Measurements from ENCODE around the gene CBFB.
"Not testable (repeated sequence)": the region's sequence is repeated elsewhere in the genome, so short reads cannot be mapped to it uniquely, and the experiment has no call there.

Gene CBFB

DNA sequence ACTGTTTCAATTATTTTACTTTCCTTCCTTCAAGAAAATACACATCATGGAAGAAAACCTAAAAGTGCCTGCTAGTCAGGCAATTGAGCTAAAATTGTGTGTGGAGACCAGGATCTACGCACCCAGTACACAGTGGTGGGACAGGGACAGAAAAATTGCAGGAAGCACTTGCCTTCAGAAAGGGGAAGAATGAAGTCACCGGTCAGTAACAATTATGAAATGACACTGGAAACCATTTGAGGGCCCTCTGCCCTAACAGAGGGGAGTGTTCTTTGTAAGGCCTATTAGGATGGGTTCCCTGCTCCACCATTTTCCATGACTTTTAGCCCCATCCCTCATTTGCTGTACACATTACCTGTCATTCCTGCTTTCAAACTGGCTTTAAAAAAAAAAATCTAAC is 76.3 kb downstream of the CBFB start:
- Mint-ChIP-seq H3K27me3 (ENCODE audit: low read depth) (no peaks in the 10 kb centered on the region), H3K4me3 (no peak overlapping the region), H3K27ac (no peak overlapping the region), H3K4me1 (ENCODE audit: low read depth) (peaks cover 7% of the 10 kb centered on the region), H3K36me3 (ENCODE audit: low read depth) (peaks cover 8% of the 10 kb centered on the region), H3K9me3 (no peaks in the 10 kb centered on the region)
- no peak for DNase-seq (ENCODE audit: low spot score)

DNA sequence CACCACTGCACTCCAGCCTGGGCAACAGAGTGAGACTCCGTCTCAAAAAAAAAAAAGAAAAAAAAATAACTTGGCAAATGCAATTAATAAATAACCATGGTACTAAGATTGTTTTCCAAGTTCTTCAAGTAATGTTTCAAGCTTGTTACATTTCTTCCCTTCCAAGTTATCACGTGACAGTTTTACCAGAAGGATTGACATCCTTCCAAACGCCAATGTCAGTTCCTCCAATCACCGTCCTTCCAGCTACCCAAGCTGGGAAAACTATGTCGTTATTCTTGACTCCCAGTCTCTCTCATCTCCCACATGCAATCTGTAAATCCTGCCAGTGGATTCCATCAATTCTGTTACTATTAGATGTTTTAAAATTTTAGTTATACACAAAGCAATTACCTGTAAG is 76.9 kb downstream of the CBFB start:
- no peaks in the 10 kb centered on the region for H3K27me3 Mint-ChIP-seq (ENCODE audit: low read depth)
- no peak for DNase-seq (ENCODE audit: low spot score)
- no peaks in the 10 kb centered on the region for H3K9me3 Mint-ChIP-seq
- H3K36me3 Mint-ChIP-seq (ENCODE audit: low read depth), result peaks cover 8% of the 10 kb centered on the region
- H3K4me3 Mint-ChIP-seq, result no peak overlapping the region
- H3K27ac Mint-ChIP-seq, result no peak overlapping the region
- H3K4me1 Mint-ChIP-seq (ENCODE audit: low read depth), result peaks cover 7% of the 10 kb centered on the region

DNA sequence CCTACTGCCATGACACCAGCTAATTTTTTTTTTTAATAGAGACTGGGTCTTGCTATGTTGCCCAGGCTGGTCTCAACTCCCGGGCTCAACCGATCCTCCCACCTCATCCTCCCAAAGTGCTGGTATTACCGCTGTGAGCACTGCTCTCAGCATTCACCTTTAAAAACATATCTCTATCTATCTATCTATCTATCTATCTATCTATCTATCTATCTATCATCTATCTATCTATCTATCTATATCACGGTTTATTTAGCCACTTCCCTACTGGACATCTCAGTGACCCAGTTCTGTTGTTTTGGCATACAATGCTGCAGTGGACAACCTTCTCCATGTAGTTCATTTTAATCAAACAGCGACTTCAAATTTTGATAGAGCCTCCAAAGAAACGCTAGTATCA is 79.5 kb downstream of the CBFB start:
- H3K4me3 Mint-ChIP-seq, result no peak overlapping the region
- no peaks in the 10 kb centered on the region for H3K36me3 Mint-ChIP-seq (ENCODE audit: low read depth)
- peaks cover 14% of the 10 kb centered on the region for H3K4me1 Mint-ChIP-seq (ENCODE audit: low read depth)

DNA sequence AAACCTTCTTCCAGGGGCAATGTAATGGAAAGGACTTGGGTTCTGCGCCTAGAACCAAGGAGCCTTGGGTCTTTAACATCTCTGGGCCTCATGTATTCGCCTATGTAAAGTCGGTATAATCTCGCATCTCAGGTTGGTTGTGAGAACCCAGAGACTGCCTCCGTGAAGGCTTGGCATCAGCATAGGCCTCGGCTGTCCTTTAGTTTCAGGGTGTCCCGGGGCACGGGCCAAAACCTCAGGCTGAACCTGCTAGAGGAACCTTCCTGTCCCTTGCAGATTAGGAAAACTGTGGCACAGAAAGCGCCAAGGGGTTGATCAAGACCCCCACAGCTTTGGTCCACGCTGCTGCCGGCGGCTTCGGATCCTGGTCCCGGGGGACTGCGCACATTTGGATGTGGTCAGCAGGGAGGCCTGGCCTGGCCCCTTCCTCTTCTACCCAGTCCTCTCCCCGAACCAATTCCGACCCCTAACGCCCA is 80.0 kb downstream of the CBFB start:
- Mint-ChIP-seq H3K27ac (peak overlapping the region; percentile 26), H3K4me1 (ENCODE audit: low read depth) (peaks cover 14% of the 10 kb centered on the region), H3K36me3 (ENCODE audit: low read depth) (no peaks in the 10 kb centered on the region), H3K9me3 (no peaks in the 10 kb centered on the region), H3K27me3 (ENCODE audit: low read depth) (no peaks in the 10 kb centered on the region), H3K4me3 (peak overlapping the region; percentile 89)
- DNase-seq (ENCODE audit: low spot score), result no peak

More for the DNA sequence above, 79.5 kb downstream of the CBFB start:
- Mint-ChIP-seq H3K27me3 (ENCODE audit: low read depth) (no peaks in the 10 kb centered on the region), H3K9me3 (no peaks in the 10 kb centered on the region), H3K27ac (no peak overlapping the region)
- no peak for DNase-seq (ENCODE audit: low spot score)

DNA sequence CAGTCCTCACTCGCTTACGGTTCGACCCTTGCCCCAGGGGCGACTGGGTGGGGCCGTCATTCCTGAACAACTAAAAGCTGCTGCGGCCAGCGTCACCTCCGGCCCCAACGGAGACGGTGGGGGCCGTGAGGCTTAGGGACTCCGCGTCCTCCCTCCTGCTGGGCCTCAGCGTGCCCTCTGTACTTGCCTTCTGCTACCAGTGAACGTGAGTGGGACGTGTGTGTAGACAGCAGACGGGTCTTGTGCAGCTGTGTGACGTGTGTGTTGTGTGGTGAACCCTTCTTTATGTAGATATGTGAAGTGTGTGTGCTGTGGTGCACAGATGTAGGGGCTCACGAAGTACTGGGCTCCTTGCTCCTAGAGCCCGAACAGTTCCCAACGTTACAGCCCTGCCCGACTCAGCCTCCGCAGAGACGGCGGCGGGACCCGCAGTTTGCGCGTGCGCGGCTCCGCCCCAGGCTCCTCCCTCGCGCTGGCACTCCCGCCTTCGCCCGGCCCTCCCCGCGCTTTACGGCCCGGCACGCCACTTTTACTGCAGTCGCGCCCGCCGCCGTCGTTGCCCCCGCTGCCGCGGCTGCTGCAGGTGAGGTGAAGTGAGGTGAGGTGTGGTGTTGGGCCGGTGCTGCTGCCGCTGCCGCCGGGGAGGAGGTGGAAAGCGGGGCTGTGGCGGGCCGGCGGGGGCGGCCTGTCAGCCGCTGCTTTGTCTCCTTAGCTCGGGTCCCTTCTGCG is 80.6 kb downstream of the CBFB start, which contains the start of gene PHAF1:
TSS of gene PHAF1 (plus strand) at position 535 of the 729 bp plus-strand sequence. CDS start 235 bp downstream, outside the sequence.
- Mint-ChIP-seq H3K4me1 (ENCODE audit: low read depth) (peaks cover 12% of the 10 kb centered on the region), H3K27ac (peak within 1 kb of the TSS; percentile 71), H3K9me3 (no peaks in the 10 kb centered on the region), H3K36me3 (ENCODE audit: low read depth) (no peaks in the 10 kb centered on the region), H3K4me3 (peak within 1 kb of the TSS; percentile 89), H3K27me3 (ENCODE audit: low read depth) (no peaks in the 10 kb centered on the region)
- peak; percentile 94 for DNase-seq (ENCODE audit: low spot score)

DNA sequence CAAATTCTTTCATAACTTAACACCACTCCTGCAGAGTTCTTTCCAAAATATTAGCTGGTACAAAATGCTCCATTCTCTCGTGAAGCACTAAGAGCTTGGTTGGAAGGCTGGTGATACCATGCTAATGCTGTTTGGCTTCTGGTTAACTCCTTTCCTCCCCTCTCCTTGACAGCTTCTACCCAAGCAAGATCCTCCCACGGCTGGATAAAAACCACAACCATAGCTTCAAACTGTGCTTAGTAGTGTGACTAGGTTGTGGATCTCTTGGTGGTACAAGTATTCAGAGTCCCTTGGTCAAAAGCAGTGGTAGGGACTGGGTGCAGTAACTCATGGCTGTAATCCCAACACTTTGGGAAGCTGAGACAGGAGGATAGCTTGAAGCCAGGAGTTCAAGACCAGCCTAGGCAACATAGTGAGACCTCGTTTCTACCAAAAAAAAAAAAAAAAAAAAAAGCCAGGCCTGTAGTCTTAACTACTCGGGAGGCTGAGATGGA is 83.0 kb downstream of the CBFB start:
- no peak overlapping the region for H3K27ac Mint-ChIP-seq
- H3K4me1 Mint-ChIP-seq (ENCODE audit: low read depth), result peaks cover 13% of the 10 kb centered on the region
- H3K9me3 Mint-ChIP-seq, result no peaks in the 10 kb centered on the region
- no peaks in the 10 kb centered on the region for H3K36me3 Mint-ChIP-seq (ENCODE audit: low read depth)
- no peak for DNase-seq (ENCODE audit: low spot score)
- H3K4me3 Mint-ChIP-seq, result peak overlapping the region; percentile 16
- no peaks in the 10 kb centered on the region for H3K27me3 Mint-ChIP-seq (ENCODE audit: low read depth)

DNA sequence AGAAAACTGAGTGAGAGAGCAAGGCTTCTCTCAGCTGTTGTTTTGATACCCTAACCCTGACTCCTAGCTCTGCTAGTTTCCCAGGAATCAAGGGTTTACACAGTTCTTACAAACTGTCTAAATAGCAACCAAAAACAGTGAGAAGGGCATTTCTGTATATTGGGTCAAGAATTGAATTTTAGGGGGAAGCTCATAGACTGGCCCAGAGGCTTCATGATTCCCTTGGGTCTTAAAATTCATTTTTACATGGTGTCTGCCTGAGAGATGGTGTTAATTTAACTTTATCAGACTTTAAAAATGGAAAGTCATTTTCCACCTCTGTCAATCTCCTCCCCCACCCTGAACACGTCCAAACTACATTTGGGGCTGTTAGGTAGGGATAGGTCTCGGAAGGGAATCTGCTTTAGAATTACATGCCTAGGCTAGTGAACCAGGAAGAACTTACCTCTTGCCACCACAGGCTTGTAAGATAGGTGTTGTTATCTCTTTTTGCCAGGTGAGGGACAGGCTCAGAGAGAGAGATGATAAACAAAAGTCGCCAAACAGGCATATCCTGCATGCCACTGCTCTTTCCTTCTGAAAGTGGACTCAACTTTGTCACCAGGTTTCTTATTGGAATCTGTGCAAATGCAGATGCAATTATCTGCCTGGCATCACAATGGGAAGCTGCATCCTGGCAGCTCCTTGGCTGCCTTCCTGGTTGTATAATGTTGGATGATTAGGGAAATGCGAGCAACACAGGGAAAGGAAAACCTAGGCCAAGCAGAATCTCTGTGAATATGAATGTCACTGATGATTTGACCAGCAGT is 83.8 kb downstream of the CBFB start:
- H3K36me3 Mint-ChIP-seq (ENCODE audit: low read depth), result no peaks in the 10 kb centered on the region
- H3K27ac Mint-ChIP-seq, result no peak overlapping the region

DNA sequence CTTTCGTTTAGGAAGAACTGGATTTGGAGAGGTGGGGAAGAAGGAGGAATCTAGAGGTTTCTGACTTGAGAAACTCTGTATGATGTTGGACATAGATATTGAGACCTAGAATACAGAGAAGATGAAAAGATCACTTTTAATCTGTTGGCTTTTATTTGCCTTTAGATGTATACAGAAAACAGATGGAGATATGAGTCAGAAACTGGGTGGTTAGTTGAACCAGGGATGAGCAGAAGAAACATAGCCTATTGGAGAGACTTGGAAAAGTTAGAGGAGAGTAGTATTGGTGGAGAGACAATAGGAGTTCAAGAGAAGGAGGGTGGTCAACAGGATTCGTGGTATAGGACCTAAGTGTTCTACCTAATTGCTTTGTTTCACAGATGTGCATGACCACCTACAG is 85.8 kb downstream of the CBFB start:
- Mint-ChIP-seq H3K4me3 (no peak overlapping the region), H3K9me3 (no peaks in the 10 kb centered on the region), H3K27me3 (ENCODE audit: low read depth) (no peaks in the 10 kb centered on the region), H3K36me3 (ENCODE audit: low read depth) (no peaks in the 10 kb centered on the region), H3K4me1 (ENCODE audit: low read depth) (peaks cover 11% of the 10 kb centered on the region), H3K27ac (no peak overlapping the region)
- no peak for DNase-seq (ENCODE audit: low spot score)

More for the DNA sequence above, 83.8 kb downstream of the CBFB start:
- Mint-ChIP-seq H3K27me3 (ENCODE audit: low read depth) (no peaks in the 10 kb centered on the region), H3K4me3 (no peak overlapping the region), H3K4me1 (ENCODE audit: low read depth) (peaks cover 13% of the 10 kb centered on the region), H3K9me3 (no peaks in the 10 kb centered on the region)
- no peak for DNase-seq (ENCODE audit: low spot score)

DNA sequence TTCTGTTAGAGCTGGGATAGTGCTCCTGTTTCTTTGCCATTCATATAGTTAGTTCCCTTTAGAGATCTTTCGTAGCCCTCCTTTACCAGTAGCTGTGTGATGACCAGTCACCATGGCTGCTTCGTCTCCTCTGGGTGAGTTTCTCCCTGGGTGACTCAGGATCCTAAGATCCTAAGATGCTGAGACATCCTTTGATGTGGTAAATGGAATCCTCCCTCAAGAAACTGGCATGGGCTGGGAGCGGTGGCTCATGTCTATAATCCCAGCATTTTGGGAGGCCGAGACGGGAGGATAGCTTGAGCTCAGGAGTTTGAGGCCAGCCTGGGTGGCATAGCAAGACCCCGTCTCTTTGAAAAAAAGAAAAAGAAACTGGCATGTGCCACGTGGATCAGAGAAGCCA is 86.7 kb downstream of the CBFB start:
- Mint-ChIP-seq H3K9me3 (no peaks in the 10 kb centered on the region), H3K4me1 (ENCODE audit: low read depth) (peaks cover 11% of the 10 kb centered on the region), H3K4me3 (no peak overlapping the region), H3K27ac (no peak overlapping the region), H3K27me3 (ENCODE audit: low read depth) (no peaks in the 10 kb centered on the region), H3K36me3 (ENCODE audit: low read depth) (peaks cover 3% of the 10 kb centered on the region)
- no peak for DNase-seq (ENCODE audit: low spot score)

DNA sequence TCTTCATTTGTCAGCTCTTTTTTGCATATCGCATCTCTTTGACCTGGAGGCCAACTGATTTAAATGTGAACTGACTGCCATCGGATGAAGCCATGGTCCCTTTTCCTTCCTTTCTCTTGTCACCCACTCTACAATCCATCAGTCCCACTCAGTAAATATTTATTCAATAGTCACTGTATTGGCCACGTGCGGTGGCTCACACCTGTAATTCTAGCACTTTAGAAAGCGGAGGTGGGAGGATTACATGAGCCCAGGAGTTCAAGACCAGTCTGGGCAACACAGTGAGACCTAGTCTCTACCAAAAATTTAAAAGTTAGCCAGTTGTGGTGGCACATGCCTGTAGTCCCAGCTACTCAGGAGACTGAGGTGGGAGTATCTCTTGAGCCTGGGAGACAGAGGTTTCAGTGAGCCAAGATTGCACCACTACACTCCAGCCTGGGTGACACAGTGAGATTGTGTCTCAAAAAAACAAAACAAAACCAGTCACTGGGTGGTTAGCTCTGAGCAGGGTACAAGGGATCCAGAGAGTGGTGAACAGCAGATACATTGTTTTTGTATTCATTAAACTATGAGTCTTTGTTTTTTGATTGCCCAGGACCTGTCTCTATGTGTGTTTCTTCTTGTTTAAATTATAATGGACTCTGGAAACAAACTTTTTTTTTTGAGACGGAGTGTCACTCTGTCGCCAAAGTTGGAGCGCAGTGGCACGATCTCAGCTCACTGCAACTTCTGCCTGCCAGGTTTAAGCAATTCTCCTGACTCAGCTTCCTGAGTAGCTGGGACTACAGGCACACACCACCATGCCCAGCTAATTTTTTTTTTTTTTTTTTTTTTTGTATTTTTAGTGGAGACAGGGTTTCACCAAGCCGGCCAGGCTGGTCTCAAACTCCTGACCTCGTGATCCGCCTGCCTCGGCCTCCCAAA is 87.7 kb downstream of the CBFB start:
- H3K4me1 Mint-ChIP-seq (ENCODE audit: low read depth), result peaks cover 4% of the 10 kb centered on the region
- H3K36me3 Mint-ChIP-seq (ENCODE audit: low read depth), result peaks cover 5% of the 10 kb centered on the region
- no peak overlapping the region for H3K27ac Mint-ChIP-seq
- no peaks in the 10 kb centered on the region for H3K9me3 Mint-ChIP-seq
- no peaks in the 10 kb centered on the region for H3K27me3 Mint-ChIP-seq (ENCODE audit: low read depth)
- no peak for DNase-seq (ENCODE audit: low spot score)
- H3K4me3 Mint-ChIP-seq, result no peak overlapping the region

DNA sequence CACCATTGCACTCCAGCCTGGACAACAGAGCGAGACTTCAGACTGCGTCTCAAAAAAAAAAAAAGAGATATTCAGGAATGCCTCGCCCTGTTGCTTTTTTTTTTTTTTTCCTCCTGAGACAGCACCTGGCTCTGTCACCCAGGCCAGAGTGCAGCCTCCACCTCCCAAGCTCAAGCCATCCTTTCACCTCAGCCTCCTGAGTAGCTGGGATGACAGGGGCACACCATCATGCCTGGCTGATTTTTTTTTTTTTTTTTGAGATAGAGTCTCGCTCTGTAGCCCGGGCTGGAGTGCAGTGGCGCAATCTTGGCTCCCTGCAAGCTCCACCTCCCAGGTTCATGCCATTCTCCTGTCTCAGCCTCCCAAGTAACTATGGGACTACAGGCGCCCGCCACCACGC is 88.8 kb downstream of the CBFB start:
- Mint-ChIP-seq H3K4me1 (ENCODE audit: low read depth) (peaks cover 4% of the 10 kb centered on the region), H3K27ac (no peak overlapping the region), H3K36me3 (ENCODE audit: low read depth) (peaks cover 5% of the 10 kb centered on the region), H3K4me3 (no peak overlapping the region), H3K27me3 (ENCODE audit: low read depth) (no peaks in the 10 kb centered on the region), H3K9me3 (no peaks in the 10 kb centered on the region)
- DNase-seq (ENCODE audit: low spot score), result no peak

DNA sequence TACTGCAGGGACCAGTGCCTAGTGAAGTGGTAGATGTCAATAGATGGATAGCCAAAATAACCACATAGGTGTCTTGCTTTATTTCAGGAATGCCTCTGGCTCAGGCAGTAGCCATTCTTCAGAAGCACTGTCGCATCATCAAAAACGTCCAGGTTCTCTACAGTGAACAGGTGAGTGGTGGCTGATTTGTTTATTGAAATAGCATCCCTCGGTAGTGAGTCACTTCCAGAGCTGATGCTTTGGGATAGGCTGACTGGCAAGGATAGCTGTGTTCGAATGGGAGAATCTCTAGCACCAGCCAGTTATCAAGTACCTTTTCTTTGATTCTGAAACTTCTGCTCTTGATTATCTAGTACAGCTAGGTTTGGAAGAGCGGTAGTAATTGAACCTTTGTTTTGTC is 91.1 kb downstream of the CBFB start:
- no peak overlapping the region for H3K4me3 Mint-ChIP-seq
- no peak overlapping the region for H3K27ac Mint-ChIP-seq
- DNase-seq (ENCODE audit: low spot score), result no peak
- no peaks in the 10 kb centered on the region for H3K27me3 Mint-ChIP-seq (ENCODE audit: low read depth)
- peaks cover 3% of the 10 kb centered on the region for H3K4me1 Mint-ChIP-seq (ENCODE audit: low read depth)
- peaks cover 14% of the 10 kb centered on the region for H3K36me3 Mint-ChIP-seq (ENCODE audit: low read depth)
- H3K9me3 Mint-ChIP-seq, result no peaks in the 10 kb centered on the region

DNA sequence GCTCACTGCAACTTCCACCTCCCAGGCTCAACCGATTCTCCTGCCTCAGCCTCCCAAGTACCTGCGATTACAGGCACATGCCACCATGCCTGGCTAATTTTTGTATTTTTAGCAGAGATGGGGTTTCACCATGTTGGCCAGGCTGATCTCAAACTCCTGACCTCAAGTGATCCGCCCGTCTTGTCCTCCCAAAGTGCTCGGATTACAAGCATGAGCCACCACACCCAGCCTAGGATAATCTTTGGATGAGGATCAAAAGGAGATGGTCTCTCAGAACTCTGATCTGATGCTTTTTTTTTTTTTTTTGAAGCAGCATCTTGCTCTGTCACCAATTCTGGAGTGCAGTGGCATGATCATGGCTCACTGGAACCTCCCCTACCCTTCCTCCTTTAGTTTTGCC is 93.8 kb downstream of the CBFB start:
- peaks cover 22% of the 10 kb centered on the region for H3K36me3 Mint-ChIP-seq (ENCODE audit: low read depth)
- H3K4me3 Mint-ChIP-seq; DNase-seq (ENCODE audit: low spot score); H3K9me3 Mint-ChIP-seq; H3K27me3 Mint-ChIP-seq (ENCODE audit: low read depth); H3K27ac Mint-ChIP-seq; H3K4me1 Mint-ChIP-seq (ENCODE audit: low read depth): not testable (repeated sequence)
